ENCODE data around the gene DCLK3.

The DCLK3 gene

DNA sequence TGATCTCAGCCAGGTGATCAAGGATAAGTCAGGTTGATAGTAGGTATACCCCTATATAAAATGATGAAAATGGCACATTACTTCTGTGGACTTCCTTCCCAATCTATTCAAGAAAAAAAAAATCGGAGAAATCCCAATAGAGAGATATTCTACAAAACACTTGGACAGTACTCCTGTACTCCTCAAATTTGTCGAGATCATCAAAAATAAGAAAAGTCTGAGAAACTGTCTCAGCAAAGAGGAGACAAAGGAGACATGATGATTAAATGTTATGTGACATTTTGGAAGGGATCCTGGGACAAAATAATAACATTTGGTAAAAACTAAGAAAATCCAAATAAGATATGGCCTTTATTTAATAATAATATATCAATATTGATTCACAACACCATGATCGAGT is 94.6 kb downstream of the DCLK3 start:
- Histone ChIP-seq H4K5ac (ENCODE audit: low read length) (no peak overlapping the region), H2BK15ac (replicated peaks; ENCODE audit: low read depth) (no peak overlapping the region), H3K18ac (ENCODE audit: low read length) (no peak overlapping the region), H3K36me3 (ENCODE audit: control insufficient read depth, insufficient read depth, low read length) (no peaks in the 10 kb centered on the region), H3K4me2 (ENCODE audit: low read length) (no peak overlapping the region), H3K9ac (ENCODE audit: low read length) (no peak overlapping the region), H3K4me1 (ENCODE audit: control insufficient read depth, low read depth, low read length) (no peaks in the 10 kb centered on the region), H3K4ac (ENCODE audit: low read depth, low read length) (no peak overlapping the region), H3K56ac (ENCODE audit: low read length) (no peak overlapping the region), H2BK5ac (ENCODE audit: low read length) (no peak overlapping the region), H3K23ac (ENCODE audit: low read length) (no peak overlapping the region), H3K79me2 (ENCODE audit: control insufficient read depth, insufficient read depth, low read length) (no peaks in the 10 kb centered on the region), H3K27me3 (ENCODE audit: insufficient read depth, low read length, poor library complexity) (no peaks in the 10 kb centered on the region), H4K8ac (ENCODE audit: low read depth, low read length) (no peak overlapping the region), H2AK5ac (ENCODE audit: low read length) (no peak overlapping the region), H3K79me1 (ENCODE audit: low read length) (no peaks in the 10 kb centered on the region), H3K27ac (ENCODE audit: low read depth, low read length) (no peak overlapping the region), H2BK120ac (ENCODE audit: low read depth, low read length) (no peak overlapping the region), H3K4me3 (ENCODE audit: low read length) (no peak overlapping the region)
- WGBS (ENCODE audit: extremely low coverage, insufficient coverage, low lambda C conversion rate), result no CpG with 5 or more reads among the region's 3 CpGs
- DNase-seq, result no peak

DNA sequence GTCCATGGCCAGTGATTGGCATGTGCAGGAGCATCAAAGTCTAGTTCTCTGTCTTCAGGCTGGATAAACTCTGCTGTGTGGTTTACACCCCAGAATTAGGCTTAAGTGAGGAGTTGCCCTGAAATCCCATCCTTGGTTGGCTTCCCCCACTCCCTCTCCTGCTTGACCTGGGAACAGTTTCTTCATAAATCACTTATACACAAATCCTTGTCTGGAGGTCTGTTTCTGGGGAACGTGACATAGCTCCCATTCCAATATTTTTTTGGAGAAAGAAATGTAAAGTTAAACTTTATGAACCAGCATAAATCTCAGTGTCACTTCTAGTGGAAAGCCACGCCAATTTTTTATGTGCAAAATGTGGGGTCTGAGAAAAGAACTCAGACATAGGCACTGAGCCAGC is 98.2 kb downstream of the DCLK3 start:
- Histone ChIP-seq H3K27ac (ENCODE audit: low read depth, low read length) (no peak overlapping the region), H3K23ac (ENCODE audit: low read length) (no peak overlapping the region), H3K4ac (ENCODE audit: low read depth, low read length) (no peak overlapping the region), H2AK5ac (ENCODE audit: low read length) (no peak overlapping the region), H3K27me3 (ENCODE audit: insufficient read depth, low read length, poor library complexity) (no peaks in the 10 kb centered on the region), H3K56ac (ENCODE audit: low read length) (no peak overlapping the region), H2BK120ac (ENCODE audit: low read depth, low read length) (no peak overlapping the region), H4K5ac (ENCODE audit: low read length) (no peak overlapping the region), H2BK5ac (ENCODE audit: low read length) (no peak overlapping the region), H3K4me3 (ENCODE audit: low read length) (no peak overlapping the region), H3K9ac (ENCODE audit: low read length) (no peak overlapping the region), H3K79me1 (ENCODE audit: low read length) (no peaks in the 10 kb centered on the region), H3K79me2 (ENCODE audit: control insufficient read depth, insufficient read depth, low read length) (no peaks in the 10 kb centered on the region), H3K36me3 (ENCODE audit: control insufficient read depth, insufficient read depth, low read length) (no peaks in the 10 kb centered on the region), H2BK15ac (replicated peaks; ENCODE audit: low read depth) (no peak overlapping the region), H3K18ac (ENCODE audit: low read length) (no peak overlapping the region), H4K8ac (ENCODE audit: low read depth, low read length) (no peak overlapping the region), H3K4me1 (ENCODE audit: control insufficient read depth, low read depth, low read length) (no peaks in the 10 kb centered on the region), H3K4me2 (ENCODE audit: low read length) (no peak overlapping the region)
- no peak for DNase-seq
- WGBS (ENCODE audit: extremely low coverage, insufficient coverage, low lambda C conversion rate), result no CpG with 5 or more reads among the region's 2 CpGs

DNA sequence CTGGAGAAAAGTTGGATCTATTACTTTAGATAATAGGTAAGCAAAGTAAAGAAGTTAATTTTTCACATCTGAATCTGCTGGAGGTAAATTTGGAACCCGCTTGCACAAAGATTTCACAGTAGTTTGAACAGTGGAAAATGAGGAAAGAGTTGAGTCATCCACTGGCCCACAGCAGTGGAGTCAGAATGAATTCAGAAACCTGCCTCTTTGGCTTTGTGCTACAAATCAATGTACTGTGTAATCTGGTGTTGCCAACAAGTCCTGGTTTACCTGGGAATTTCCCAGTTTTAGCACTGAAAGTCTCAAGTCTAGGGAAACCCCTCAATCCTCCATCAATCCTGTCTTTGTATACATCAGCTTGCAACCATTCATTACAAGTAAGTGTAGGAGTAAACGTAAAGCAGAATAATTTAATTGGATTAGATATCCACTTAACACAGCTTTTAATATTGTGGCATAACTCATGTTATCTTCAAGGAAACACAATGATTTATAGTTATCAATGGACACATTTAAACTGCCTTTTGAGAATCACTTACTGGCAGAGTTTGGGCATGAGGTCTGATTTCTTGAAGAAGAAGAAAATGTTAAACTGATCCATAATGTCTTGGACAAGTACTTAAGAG is 100.6 kb downstream of the DCLK3 start:
- Histone ChIP-seq H2BK5ac (ENCODE audit: low read length) (no peak overlapping the region), H3K79me1 (ENCODE audit: low read length) (no peaks in the 10 kb centered on the region), H4K8ac (ENCODE audit: low read depth, low read length) (no peak overlapping the region), H3K9ac (ENCODE audit: low read length) (no peak overlapping the region), H3K79me2 (ENCODE audit: control insufficient read depth, insufficient read depth, low read length) (no peaks in the 10 kb centered on the region), H3K18ac (ENCODE audit: low read length) (no peak overlapping the region), H2BK15ac (replicated peaks; ENCODE audit: low read depth) (no peak overlapping the region), H4K5ac (ENCODE audit: low read length) (no peak overlapping the region), H3K56ac (ENCODE audit: low read length) (no peak overlapping the region), H2AK5ac (ENCODE audit: low read length) (no peak overlapping the region), H3K4me2 (ENCODE audit: low read length) (no peak overlapping the region), H3K4me1 (ENCODE audit: control insufficient read depth, low read depth, low read length) (no peaks in the 10 kb centered on the region), H3K36me3 (ENCODE audit: control insufficient read depth, insufficient read depth, low read length) (no peaks in the 10 kb centered on the region), H2BK120ac (ENCODE audit: low read depth, low read length) (no peak overlapping the region), H3K27ac (ENCODE audit: low read depth, low read length) (no peak overlapping the region), H3K23ac (ENCODE audit: low read length) (no peak overlapping the region), H3K4me3 (ENCODE audit: low read length) (no peak overlapping the region), H3K27me3 (ENCODE audit: insufficient read depth, low read length, poor library complexity) (no peaks in the 10 kb centered on the region), H3K4ac (ENCODE audit: low read depth, low read length) (no peak overlapping the region)
- no peak for DNase-seq
- no CpG with 5 or more reads among the region's 2 CpGs for WGBS (ENCODE audit: extremely low coverage, insufficient coverage, low lambda C conversion rate)

DNA sequence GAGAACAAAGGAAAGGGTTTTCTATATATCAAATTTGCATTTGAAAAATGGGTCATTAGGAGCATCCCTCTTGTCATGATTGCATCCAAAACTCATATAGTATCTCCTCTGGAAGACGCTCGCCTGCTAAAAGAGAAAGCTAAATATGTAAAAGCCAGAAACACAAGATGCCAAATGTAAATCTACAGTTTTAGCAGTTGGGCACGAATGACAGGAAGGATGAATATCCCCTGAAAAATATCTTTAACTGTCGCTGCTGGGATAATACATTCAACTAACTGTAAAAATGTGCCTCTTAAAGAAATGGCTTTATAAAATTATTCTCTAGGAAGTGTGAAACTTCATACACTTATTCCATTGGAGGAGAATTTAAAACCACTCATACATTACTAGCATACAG is 101.7 kb downstream of the DCLK3 start:
- H4K8ac ChIP-seq (ENCODE audit: low read depth, low read length), result no peak overlapping the region
- H2BK15ac ChIP-seq (replicated peaks; ENCODE audit: low read depth), result no peak overlapping the region
- no peak overlapping the region for H4K5ac ChIP-seq (ENCODE audit: low read length)
- no peak overlapping the region for H3K4me2 ChIP-seq (ENCODE audit: low read length)
- H3K79me1 ChIP-seq (ENCODE audit: low read length), result no peaks in the 10 kb centered on the region
- no peak overlapping the region for H3K56ac ChIP-seq (ENCODE audit: low read length)
- no peak for DNase-seq
- no peaks in the 10 kb centered on the region for H3K4me1 ChIP-seq (ENCODE audit: control insufficient read depth, low read depth, low read length)
- H3K23ac ChIP-seq (ENCODE audit: low read length), result no peak overlapping the region
- H3K27me3 ChIP-seq (ENCODE audit: insufficient read depth, low read length, poor library complexity), result no peaks in the 10 kb centered on the region
- H3K27ac ChIP-seq (ENCODE audit: low read depth, low read length), result no peak overlapping the region
- no peak overlapping the region for H3K4ac ChIP-seq (ENCODE audit: low read depth, low read length)
- H3K9ac ChIP-seq (ENCODE audit: low read length), result no peak overlapping the region
- no peak overlapping the region for H3K4me3 ChIP-seq (ENCODE audit: low read length)
- no peaks in the 10 kb centered on the region for H3K36me3 ChIP-seq (ENCODE audit: control insufficient read depth, insufficient read depth, low read length)
- H3K79me2 ChIP-seq (ENCODE audit: control insufficient read depth, insufficient read depth, low read length), result no peaks in the 10 kb centered on the region
- no peak overlapping the region for H2BK5ac ChIP-seq (ENCODE audit: low read length)
- no CpG with 5 or more reads among the region's 4 CpGs for WGBS (ENCODE audit: extremely low coverage, insufficient coverage, low lambda C conversion rate)
- H3K18ac ChIP-seq (ENCODE audit: low read length), result no peak overlapping the region
- no peak overlapping the region for H2BK120ac ChIP-seq (ENCODE audit: low read depth, low read length)
- no peak overlapping the region for H2AK5ac ChIP-seq (ENCODE audit: low read length)
